ENCODE results near the gene RABGAP1.

The RABGAP1 gene

DNA sequence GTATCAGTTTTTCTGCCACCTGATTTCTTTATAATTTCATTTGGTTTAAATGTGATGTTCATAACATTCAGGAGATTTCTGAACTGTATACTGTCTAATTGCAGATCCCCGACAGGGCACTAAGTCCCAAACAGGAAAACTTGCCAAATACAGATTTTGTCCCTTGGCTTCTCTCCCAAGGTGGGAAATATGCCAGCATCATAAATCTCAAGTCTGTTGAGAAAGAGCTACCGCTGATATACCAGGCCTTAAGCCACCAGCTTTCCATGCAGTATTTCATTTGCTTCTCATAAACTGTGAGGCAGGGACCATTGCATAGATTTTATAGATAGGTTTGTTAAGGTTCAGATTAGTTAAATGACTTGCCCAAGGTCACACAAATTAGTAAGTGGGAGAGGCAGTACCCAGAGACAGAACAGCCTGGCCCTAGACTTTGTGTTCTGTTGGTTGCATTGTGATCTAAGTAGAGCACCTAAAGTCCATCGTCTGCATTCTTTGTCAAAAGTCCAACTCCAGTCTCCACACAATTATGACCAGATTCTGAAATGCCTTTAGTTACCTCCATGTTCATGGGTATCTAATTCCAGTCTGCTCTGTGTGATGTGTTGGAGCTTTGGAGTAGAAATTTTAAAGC, 108.9 kb downstream of the RABGAP1 start:
- DNase-seq = no peak

DNA sequence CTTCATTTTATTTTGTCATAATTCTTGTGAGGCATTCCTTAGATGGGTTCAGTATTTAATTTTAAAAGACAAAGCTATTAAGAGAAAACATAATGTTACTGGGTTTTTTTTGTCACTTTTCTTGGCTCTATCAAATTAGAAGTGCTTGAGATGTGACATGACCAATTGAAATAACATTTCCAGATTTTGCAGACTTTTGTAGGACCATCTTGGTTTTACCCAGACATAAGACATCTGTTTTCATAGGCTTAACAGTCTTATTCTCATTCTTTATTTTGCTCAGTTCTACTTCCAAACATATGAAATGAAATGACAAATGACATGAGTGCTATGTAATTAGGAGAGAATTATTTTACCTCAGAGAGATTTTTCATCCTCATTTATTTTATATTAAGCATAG, 112.2 kb downstream of the RABGAP1 start:
- DNase-seq = no peak

DNA sequence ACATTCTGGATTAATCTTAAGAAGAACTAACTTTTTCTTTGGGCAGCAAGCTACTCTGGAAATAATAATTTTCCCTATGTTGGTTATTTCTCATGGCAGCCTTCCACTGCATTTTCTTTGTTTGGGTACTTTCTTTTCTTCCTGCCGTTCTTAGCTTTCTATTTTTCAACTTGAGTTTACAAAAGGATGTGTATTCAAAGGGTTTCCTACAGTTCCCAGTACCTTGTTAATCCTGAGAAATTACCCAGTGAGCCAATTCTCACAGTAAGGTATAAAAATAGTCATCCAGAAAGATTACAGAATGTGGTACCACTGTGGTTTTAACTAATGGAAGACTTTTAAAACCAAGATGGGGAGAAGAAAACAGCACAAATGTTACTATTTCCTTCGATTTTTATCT, 112.9 kb downstream of the RABGAP1 start:
- DNase-seq = no peak

DNA sequence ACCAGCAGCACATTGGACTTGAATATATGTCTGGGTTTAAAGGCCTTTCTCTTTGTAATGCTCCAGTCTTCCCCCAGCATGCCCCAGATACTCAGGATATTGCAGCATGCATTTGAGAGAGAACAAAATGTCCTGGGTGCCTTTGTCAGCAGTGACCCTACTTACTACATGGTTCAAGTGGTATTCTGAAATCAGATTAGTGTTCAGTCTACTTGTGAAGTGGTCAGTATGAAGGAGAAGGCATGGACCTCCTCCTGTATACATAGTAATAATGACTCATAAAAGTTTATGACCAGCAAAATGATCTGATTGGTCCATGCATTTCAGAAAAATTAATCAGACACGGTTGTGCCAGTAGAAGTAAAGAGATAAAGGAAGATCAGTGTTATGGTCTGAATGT, 118.0 kb downstream of the RABGAP1 start:
- DNase-seq = no peak

DNA sequence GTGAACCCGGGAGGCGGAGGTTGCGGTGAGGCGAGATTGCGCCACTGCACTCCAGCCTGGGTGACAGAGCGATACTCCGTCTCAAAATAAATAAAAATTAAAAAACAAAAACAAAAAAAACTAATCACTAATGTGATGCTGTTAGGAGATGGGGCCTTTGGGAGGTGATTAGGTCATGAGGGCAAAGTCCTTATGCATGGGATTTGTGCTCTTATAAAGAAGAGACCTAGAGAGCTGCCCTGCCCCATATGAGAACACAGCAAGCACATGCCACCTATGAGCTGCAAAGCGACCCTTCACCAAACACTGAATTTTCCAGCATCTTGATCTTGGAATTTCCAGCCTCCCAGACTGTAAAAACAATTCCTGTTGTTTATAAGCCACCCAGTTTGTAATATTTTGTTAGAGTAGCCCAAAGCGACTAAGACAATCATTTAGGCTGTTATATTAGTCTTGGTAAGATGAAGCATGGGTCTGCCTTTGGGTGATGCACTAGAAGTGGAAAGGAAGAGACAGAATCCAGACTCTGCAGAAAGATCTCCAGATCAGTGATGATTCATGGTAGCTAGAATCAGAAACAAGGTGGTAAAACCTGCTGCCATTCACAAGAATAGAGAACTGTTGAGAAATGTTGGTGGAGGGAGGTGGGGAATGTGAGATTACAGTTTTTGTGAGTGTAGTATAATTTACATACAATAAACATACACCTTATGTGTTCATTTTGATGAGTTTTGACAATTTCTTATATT, 118.8 kb downstream of the RABGAP1 start:
- DNase-seq = no peak

DNA sequence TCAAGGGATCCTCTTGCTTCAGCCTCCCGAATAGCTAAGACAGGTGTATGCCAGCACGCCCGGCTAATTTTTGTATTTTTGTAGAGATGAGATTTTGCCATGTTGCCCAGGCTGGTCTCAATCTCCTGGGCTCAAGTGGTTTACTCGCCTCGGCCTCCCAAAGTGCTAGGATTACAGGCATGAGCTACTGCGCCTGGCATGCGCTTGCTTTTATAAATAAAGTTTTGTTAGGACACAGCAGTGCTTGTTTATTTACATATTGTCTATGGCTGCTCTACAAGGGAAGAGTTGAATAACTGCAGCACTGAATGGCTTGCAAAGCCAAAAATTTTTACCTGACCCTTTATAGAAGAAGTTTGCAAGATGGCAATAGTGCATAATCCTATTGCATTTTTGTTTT, 120.4 kb downstream of the RABGAP1 start:
- DNase-seq = no peak

DNA sequence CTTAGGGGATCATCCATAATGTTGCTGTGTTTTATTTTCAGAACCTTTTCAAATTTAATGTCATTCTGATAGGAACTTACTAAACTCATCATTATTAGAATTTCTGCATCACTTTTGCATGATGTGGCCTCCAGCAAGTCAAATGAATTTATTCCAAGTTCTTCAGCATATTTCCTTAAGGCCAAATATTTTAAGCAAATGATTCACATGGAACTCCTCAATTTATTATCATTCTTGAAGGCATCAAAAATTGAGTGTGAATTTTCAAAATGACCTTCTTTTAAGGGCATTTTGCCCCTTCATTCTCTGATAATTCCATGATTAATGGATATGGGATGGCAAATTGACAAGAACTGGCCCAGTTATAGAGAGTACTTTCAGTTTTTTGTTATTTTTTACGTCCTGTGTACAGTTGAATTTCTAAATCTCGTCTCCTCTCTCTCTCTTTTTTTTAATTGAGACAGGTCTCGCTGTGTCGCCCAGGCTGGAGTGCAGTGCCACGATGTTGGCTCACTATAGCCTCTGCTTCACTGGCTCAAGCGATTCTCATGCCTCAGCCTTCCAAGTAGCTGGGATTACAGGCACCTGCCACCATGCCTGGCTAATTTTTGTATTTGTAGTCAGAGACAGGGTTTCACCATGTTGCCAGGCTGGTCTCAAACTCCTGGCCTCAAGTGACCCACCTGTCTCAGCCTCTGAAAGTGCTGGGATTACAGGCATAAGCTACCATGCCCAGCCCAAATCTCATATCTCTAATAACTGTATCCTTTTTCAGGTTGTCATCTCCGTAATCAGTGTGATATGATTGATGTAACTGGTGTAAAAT, 121.7 kb downstream of the RABGAP1 start:
- no peak for DNase-seq

DNA sequence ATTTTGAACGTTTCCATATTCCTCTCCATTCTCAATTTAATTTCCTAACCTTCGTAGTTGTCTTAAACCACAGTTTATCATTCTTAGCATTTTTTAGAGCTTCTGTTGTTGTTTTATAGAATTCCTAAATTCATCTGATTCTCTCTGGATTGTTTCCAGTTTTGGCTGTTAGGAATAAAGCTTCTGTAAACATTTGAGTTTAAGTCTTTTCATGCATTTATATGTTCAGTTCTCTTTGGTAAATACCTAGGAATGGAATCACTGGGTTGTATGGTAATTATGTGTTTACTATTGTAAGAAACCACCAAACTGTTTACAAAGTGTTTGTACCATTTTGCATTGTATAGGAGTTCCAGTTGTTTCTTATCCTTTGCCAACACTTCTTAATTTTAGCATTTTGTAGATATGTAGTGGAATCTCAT, 122.4 kb downstream of the RABGAP1 start:
- DNase-seq = no peak

DNA sequence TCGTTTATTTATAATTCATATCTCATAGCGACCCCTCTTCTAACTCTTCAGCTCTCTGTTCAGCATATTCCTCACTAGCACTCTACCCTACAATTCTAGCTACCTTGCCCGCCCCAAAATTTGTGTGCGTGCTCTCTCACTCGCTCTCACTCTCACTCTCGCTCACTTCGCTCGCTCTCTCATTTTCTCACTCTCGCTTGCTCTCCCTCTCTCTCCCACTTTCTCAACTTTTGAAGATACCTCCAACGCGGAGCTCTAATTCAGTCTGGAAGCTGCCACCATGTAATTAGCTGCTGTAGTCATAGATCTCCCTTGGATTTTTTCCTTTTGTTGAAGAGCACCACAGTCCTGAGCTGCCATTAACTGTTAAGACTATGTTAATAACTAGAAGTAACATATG, 123.1 kb downstream of the RABGAP1 start:
- DNase-seq = no peak

DNA sequence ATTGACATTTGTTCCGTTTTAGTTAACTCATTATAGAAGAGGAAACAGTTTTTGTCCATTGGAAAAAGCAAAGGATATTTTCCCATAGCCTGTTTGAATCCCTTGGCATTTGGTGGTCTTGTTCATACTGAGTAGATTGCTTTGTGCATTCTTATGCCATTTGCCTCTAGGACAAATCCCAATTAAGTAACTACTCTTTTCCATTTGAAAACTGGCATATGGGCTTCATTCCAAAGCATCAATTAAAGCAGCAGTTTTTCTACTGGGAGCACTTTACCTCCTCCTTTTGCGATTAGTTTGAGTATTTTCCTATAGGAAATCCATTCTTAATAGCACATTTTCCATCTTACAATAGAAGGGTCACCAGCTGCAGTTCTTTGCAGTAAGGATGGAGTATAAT, 123.9 kb downstream of the RABGAP1 start:
- no peak for DNase-seq

DNA sequence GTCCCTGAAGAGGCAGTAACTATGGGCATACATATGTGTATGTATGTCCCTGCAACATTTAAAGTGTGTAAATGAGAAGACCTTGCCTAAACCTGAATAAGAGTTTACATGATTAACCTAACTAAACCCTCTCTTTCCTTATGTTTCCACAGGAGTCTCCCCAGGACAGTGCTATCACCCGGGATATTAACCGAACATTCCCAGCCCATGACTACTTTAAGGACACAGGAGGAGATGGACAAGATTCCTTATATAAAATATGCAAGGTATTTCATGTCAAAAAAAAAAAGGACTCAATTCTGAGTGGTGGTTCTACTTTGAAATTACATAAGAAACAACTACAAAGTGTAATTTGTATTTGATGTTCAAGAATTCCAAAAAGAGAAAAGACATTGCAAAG, 124.4 kb downstream of the RABGAP1 start:
- no peak for DNase-seq

DNA sequence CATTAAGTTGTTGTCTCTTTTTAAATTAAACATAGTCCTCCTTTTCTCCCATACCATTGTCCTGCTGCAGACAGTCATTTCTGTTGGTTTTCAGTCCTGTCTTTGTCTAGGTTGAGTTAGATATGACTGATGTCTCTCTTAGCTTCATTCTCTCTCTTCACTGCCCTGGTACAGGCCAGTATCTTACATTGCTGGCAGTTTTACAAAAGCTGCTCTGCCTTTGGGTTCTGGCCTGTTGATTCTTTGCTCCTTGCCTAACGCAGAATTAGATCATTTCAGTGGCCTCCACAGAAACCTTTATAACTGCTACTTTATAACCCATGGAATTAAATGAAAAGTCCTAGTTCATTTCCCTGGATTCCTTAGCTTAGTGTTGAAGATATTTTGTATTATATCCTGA, 126.3 kb downstream of the RABGAP1 start:
- DNase-seq = no peak

DNA sequence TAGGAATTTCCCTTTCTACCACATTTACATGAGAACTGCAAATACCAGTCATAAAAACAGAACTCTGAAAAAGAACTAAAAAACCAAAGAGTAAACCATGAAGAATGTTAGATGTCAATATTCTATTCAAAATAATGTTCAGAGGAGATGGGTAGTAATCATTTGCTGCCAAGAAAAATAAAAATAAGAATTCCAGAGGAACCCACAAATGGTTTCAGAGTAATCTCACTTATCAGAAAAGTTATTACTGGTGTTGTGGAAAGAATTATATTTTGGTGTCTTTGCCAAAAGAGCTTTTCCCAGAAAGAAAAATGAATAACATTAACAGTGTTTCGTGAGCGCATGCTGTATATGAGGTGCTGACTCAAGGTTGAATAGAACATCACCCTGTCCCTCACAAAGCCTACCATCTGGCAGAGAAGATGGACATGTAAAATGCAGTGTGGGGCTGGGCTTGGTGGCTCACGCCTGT, 128.2 kb downstream of the RABGAP1 start:
- DNase-seq = no peak

DNA sequence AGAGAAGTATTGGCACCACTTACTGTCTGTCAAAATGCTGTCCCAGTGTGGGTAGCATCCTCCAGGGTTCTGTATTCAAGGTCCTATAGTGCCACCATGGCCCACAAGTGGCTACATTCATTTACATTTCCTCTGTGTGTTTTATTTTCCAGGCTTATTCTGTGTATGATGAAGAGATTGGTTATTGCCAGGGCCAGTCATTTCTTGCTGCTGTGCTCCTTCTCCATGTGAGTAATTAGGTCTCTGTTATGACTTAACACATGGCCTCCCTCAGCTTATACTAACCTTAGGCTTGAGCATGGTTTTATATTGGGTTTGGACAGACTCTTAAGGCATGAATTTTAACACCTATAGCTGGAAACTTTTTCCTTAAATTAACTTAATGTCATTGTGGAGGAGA, 129.4 kb downstream of the RABGAP1 start:
- no peak for DNase-seq

DNA sequence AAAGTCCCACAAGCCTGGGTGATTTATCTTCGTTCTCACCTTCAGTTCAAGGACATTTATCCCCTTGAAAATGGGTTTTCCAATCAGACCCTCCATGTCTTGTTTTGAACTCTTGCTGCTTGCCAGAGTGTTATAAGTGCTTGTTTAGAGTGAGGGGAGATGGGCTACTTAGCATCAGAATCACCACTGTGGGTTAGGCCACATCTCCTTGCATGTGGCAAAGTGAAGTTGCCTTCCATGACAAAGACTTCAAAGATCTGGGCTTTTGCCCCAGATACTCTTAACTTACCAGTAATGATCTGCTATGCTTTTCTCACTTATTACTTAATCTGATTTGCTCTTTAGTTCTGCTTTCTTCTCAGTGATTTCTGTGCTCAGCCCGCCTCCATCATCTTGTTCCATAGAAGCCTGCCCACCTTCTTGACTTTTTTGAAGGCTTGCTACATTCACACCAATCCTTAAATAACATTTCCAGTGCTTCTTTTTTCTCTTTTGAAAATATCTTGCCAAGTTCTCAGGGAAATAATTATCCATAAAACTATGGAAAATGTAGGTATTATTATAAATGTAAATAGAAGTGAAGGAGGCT, 131.7 kb downstream of the RABGAP1 start:
- DNase-seq = no peak

DNA sequence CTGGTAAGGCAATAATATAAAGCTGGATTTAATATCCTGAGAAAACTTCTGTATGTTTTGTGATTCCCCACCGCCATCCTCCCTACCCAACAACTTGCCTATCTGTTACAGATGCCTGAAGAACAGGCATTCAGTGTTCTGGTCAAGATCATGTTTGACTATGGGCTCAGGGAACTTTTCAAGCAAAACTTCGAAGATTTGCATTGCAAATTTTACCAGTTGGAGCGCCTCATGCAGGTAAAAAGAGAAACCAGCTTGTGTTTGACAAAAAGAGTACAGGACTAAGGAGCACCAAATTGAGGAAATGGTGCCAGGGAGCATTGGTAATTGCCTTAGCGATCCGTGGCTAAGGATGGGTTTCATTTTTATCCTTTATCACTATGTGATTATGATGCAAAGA, 132.6 kb downstream of the RABGAP1 start:
- peak; percentile 80 to 83 for DNase-seq

DNA sequence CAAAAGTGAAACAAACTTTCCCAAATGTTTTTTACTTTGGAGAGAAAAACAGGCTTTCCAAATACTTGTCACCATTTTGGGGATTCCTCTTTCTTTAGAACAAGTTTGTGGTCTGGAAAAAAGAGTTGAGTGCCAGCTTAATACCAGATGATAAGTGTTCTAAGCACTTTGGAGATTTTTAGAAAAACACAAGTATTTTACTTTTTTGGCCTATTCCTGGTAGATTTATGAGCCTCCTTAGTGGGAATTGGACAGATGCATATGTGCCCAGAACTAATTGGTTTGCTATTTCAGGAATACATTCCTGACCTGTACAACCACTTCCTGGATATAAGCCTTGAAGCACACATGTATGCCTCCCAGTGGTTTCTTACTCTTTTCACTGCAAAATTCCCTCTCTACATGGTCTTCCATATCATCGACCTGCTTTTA, 133.2 kb downstream of the RABGAP1 start:
- no peak for DNase-seq

DNA sequence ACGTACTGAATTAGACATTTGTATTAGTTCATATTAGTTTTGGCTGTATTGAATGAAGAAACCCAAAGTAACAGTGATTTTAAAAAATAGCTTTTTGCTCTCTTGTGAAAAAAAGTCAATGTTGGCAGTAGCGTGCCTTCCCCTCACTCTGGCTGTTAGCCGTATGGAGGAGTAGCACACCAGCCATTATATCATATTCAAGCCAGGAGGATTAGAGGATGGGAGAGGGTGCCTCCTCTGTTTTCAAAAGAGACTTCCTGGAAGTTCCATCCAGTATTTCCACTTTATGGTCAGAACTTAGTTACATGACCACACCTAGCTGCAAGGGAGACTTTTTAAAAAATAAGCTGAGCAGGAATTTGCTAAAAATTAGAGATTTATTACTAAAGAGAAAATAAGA, 133.8 kb downstream of the RABGAP1 start:
- DNase-seq = no peak

DNA sequence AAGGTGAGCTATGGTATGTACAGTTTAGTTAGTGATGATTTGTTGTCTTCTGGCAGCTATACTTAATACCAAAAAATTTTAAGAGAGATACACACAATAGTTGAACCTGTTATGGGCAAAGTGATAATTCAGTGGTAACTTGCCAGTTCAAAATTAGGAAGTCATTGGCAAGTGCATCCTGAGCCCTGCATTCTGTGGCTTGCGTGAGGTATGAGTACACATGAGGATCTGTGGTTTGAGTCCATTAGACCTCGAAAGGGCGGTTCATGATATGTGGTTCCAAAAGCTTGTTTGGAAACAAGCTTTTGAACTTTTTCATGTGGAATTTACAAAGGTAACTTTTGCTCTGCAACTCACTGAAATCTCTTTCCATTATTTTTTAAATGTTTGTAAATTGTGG, 139.6 kb downstream of the RABGAP1 start:
- no peak for DNase-seq

DNA sequence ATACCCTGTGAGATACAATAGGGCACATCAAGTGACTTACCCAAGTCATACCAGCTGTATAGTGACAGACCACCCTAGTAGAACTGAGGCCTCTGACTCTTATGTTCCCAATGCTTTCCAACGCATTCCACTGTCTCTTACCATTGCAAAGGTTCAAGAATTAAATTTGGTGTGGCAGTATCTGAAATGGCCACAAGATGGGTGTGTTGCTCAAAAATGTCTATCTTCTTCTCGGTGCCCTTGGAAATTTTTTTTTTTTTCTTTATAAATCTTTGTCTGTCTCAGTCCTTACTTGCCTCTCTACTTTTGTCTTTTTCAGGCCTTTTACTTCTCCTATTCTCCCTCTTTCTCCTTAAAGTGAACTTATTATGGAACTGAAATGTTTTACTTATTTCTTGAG, 141.0 kb downstream of the RABGAP1 start:
- peak; percentile 1 to 40 for DNase-seq

DNA sequence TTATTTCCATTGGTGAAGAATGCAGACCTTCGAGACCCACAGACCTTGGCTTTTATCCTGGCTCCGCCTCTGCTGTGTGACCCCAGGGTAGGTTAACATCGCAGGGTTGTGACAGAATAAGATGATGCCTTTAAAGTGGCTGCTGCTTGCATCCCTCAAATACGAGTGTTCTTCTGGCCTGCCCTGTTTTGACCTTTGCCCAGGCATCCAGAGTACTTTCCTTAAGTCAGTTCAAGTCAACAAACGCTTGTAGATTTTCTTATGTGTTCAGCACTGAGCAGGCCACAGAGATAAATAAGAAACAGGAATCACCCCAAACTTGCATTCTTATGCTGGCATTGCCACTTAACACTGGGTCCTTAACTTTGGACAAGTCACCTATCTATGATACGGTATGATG, 142.9 kb downstream of the RABGAP1 start:
- DNase-seq = no peak

DNA sequence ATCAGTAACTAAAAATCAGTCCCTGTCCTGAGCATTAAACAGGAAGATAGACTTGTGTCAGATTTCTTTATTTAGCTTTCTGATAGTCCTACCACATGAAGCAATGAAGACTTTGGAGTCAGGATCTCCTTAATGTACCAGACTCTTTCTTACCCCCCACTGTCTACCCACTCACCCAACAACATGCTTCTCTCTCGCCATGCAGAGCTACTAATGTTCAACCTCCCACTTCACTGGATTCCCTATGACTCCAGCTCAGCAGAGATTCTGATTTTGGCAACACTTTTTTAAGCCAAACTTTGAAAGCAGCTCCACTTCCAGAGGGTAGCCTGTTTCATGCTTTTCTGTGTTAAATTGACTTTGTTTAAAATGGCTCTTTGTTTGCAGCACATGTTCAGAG, 143.4 kb downstream of the RABGAP1 start:
- no peak for DNase-seq

DNA sequence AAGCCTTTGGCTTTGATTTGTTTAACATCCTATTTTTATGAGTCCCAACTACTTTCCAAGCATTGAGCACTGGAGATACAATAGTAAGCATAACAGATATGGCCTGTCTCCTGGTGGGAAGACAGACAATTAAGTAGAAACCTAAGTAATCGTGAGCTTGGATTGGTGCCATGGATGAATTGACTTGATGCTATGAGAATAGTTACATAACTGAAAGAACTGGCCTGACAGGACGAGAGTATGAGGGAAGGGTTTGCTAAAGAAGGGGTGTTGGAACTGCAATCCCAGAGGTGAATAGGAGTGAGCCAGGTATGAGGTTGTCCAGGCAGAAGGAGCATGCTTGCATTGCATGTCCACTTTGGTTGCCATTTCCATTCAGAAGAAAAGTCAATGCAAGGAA, 145.1 kb downstream of the RABGAP1 start:
- no peak for DNase-seq

All from NCI-H526 (cell line).